Posterior vena cava (tissue), 2 donors: ENCODE results near the gene ITGA11. TPM values are rescaled to one million over a fixed set of nuclear protein-coding genes. Genes with fewer than 3 reads are reported as not detected.
A peak's percentile ranks its signal among the peaks of the same experiment; 100 is the strongest.

Experiments
- DNase-seq: peaks from one replicate; pipeline ENCODE4 v3.0.0-alpha.2; 2020; ENCODE audit warnings: low spot score
- intact Hi-C, 2 donors: fragments of 100-400 bp; cut with DNase I; formaldehyde crosslinking; loops; one replicate each; pipeline versions ENCODE4 v1.14.1 to v1.14.2; 2022 to 2023
- total RNA-seq, 2 donors: library from RNA; stranded (reverse); fragmentation: NEBNext Ultra II Directional; extraction: Animal tissue kit (Norgen Biotek cat#: 25700); gene quantifications; one replicate each; pipeline ENCODE4 v1.2.1, GENCODE V29; 2021
- donor health status: DM: yes; HTN: yes; CAD: no.
- donor health status: DM: yes; HTN: yes; CAD: no.

The ITGA11 gene
- total RNA-seq, 2 donors from 2014 or later, result 23.1 to 62.5 TPM

GRCh38 chr15:68295014-68295805, 136.8 kb downstream of the ITGA11 start:
- intact Hi-C loops, result no loop called here
- DNase-seq, result no peak

DNA sequence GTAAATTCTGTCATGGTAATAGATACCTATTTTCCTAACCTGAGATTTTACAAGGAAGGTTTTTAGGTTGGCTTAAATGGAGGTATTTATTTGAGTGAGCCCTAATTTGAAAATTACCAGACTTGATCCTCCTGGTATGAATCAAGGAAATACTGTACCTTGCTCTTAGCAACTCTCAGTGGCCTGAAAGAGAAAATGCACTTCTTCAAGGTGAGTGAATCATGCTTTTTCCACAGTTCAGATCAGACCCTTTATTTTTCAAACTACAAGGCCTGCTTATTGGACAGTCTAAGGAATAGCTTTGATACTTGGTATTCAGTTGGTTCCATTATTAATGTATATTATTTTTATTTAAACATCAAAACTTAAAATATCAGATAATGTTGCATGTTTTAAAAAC, 139.0 kb downstream of the ITGA11 start:
- no peak for DNase-seq
- intact Hi-C loops, result no loop called here

- intact Hi-C loops, result no loop called here
- DNase-seq, result no peak
These were observed 139.7 kb downstream of the ITGA11 start for GRCh38 chr15:68292157-68292781.

DNA sequence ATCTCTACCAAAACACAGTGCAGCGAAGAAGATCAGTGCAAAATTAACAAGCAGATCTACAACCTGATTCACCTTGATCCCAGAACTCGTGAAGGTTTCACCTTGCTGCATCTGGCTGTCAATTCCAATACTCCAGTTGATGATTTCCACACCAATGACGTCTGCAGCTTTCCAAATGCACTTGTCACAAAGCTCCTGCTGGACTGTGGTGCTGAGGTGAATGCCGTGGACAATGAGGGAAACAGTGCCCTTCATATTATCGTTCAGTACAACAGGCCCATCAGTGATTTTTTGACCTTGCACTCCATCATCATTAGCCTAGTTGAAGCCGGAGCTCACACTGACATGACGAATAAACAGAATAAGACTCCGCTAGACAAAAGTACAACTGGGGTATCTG, 141.2 kb downstream of the ITGA11 start:
- no peak for DNase-seq
- intact Hi-C loops, result no loop called here

- intact Hi-C loops, result loop anchor here in 1 of 2 donors (5.0 kb wide), 1 partner anchor 37 kb away; no protein-coding TSS in a partner anchor
- DNase-seq, result no peak
These were observed 142.2 kb downstream of the ITGA11 start for GRCh38 chr15:68289621-68290352.

DNA sequence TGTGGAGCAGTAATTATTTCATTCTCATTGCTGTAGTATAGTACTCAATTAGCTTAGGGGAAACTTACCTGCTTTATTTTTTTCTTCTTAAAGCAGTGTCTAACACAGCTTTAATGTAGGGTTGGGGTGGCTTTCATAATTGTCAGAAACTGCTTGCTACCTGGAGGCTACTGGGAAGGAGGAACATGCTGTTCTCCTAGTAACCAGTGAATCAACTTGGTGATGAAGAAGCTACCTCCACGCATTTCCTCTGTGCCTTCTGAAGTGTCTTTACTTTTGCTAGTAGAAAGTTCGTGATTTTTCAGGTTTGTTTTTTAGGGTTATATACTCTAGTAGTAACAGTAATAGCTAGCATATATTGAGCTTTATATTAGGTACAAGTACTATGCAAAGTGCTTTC, 142.9 kb downstream of the ITGA11 start:
- intact Hi-C loops, result loop anchor here in 1 of 2 donors (5.0 kb wide), 1 partner anchor 37 kb away; no protein-coding TSS in a partner anchor
- no peak for DNase-seq

DNA sequence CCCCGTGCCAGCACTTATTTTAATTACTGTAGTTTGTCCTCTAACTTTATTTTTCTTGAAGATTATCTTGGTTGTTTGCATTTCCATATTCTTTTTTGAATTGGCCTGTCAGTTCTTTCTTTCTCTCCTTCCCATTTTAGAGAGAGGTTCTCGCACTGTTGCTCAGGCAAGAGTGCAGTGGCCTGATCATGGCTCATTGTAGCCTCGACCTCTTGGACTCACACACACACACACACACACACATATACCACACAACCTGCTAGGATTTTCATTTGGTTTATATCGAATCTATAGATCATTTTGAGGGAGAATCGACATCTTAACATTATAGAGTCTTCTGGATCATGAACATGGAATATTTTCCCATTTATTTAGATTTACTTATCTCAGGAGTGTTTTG, 145.7 kb downstream of the ITGA11 start:
- intact Hi-C loops, result loop anchor here in 1 of 2 donors (5.0 kb wide), 1 partner anchor 34 kb away; no protein-coding TSS in a partner anchor
- no peak for DNase-seq

DNA sequence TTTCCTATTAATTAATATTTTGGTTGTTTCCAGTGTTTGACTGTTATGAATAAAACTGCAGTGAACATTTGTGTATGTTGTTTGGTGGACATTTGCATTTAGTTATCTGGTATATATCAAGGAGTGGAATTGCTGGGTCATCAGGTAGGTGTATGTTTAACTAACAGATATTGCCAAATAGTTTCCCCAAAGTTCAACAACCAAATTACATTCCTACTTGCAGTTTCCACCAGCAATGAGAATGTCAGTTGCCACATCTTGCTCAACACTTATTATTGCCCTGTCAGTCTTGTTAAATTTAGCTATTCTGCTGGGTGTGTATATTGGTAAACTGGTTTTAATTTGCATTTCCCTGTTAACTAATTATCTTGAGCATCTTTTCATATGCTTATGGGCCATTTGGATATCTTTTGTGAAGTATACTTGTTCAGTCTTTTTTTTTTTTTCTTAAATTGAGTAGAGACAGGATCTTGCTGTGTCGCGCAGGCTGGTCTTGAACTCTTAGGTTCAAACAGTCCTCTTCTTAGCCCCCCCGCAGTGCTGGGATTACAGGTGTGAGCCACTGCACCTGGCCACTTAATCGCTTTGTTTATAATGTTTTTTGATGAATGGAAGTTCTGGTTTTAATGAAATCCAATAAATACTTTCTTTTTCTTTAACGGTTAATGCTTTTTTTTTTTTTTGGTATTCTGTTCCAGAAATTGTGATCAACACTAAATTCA, 146.5 kb downstream of the ITGA11 start:
- no peak for DNase-seq
- intact Hi-C loops, result loop anchor here in 1 of 2 donors (5.0 kb wide), 1 partner anchor 33 kb away; no protein-coding TSS in a partner anchor

DNA sequence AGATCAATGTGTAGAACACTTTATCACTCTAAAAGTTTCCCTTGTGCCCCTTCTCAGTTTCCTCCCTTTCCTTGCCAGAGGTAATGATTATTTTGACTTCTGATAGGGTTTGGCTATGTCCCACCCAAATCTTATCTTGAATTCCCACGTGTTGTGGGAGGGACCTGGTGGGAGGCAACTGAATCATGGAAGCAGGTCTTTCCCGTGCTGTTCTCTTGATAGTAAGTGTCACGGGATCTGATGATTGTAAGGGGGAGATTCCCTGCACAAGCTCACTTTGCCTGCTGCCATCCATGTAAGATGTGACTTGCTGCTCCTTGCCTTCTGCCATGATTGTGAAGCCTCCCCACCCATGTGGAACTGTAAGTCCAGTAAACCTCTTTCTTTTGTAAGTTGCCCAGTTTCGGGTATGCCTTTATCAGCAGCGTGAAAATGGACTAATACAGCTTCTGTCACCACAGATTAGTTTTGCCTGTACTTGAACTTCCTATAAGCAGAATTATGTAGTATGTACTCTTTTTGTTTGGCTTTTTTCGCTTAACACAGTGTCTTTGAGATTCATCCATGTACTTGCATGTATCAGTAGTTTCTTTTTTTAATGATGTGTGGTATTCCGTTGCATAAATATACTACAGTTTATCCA, 147.2 kb downstream of the ITGA11 start:
- intact Hi-C loops, result loop anchor here in 1 of 2 donors (5.0 kb wide), 1 partner anchor 32 kb away; no protein-coding TSS in a partner anchor
- DNase-seq, result no peak

DNA sequence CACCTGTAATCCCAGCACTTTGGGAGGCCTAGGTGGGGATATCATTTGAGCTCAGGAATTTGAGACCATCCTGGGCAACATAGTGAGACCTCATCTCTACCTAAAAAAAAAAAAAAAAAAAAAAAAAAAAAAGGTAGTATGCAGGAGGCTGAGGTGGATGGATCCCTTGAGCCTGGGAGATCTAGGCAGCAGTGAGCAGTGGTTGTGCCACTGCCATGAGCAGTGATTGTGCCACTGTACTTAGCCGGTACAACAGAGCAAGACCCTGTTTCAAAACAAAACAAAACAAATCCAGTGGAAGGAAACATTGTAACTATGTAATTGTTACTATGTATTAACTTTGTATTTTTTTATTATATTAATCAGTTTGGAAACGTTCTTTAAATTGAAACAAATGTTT, 148.6 kb downstream of the ITGA11 start:
- intact Hi-C loops, result no loop called here
- DNase-seq, result no peak

GRCh38 chr15:68281008-68281407, 151.0 kb downstream of the ITGA11 start:
- DNase-seq, result no peak
- intact Hi-C loops, result no loop called here

DNA sequence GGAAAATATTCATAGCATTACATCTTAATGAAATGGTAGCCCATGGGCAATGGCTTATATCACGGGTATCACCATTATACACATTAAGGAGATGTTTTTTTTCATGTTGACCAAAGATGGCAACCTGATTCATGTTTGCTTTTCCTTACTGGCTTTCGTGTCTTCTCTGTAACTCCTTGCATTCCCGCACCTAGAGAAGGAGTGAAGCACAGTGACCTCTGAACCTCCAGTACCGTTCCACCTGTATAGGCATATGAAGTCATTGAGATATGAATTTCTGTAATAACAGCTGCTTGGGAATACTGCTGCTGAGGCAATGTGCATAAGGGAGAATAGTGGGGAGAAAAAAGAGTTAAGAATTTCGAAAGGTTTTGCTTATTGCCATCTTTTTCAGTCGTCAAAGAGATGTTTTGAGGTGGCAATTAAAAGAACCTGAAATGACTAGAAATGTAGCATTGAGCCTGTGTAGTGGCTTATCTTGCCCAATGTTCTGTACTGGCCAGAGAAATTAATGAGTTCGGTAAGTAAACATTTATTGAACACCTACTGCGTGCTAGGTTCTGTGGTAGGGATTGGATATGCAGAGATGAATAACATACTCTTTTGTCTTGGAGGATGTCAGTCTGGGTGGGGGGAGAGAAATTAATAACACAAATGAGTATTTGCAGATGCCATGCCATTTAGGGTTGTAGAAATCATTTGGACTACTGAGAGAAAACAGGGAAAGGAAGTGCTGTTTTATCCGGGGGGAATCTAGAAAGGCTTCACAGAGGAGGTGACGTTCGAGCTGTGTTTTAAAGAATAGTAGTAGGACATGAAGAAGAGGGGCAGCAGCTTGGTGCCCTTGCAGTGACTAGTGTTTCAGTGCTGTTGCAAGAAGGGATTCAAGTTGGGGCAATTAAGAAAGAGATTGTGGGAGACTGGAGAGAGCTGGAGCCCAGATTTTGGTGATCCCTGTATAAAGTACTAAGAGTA, 151.9 kb downstream of the ITGA11 start:
- no peak for DNase-seq
- intact Hi-C loops, result no loop called here

DNA sequence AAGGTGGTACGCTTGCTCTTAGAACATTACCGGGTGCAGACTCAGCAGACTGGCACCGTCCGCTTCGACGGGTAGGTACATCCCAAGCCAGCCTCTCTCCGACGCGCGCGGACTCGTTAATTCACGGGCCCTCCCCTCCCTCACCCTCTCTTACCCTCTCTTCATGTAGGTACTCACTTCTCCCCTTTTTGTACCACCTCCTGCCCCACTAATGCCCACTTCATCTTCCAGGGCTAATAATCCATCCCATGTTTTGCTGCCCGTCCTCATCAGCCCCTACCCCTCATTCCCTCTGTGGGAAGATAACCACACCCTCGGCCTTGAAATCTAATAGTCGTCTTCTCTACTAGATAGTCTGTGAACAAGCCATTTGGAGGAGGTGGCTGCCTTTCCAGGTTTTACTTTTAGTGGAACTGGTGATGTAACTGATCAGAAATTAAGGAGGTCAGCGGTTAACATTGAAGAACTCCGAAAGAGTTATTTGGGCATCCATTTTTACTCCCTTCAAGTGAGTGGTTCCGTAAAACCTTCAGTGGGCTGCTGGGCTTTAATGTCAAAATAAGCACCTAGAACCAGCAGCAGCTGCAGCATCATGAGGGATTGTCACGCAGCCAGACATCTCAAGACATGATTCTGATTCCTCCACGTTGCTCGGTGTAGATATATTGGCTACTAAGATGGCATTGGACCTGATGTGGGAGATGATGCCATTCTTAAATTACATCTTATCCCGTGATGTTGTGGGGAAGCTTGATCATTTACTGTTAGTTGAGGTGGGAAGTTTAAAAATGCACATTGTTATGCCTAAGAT, 153.2 kb downstream of the ITGA11 start:
- peak; percentile 85 for DNase-seq
- intact Hi-C loops, result no loop called here

- intact Hi-C loops, result no loop called here
These were observed 153.7 kb downstream of the ITGA11 start for GRCh38 chr15:68278345-68278594.

GRCh38 chr15:68277603-68278344, 154.2 kb downstream of the ITGA11 start, which contains the start of gene FEM1B:
TSS of gene FEM1B (plus strand) at chr15:68277745. CDS start at chr15:68278418, 673 bp downstream.
- DNase-seq, result peak; percentile 97
- intact Hi-C loops, result no loop called here

More at GRCh38 chr15:68278345-68278594, 153.7 kb downstream of the ITGA11 start:
- DNase-seq, result peak; percentile 91

DNA sequence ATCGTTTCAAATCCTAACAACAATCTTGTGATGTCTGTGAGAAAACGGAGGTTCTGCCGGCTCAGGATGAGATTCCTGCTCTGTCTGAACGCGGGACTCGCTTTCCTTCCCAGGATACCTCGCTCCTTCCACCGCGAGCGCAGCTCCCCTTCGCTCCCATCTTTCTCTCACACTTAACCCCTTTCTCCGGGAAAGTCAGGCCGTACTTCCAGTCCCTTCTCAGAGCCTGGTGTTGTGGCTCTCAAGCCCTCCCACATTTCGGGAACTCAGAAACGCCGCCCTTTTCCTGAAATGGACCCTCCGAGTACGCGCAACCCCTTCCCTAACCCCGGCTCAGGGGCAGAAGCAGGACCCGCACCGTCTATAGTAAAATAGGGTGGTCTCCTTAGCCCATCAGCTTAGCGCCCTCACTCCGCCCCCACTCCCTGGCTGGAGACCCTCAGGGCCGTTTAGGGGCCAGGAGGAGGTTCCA, 154.8 kb downstream of the ITGA11 start:
- DNase-seq, result no peak
- intact Hi-C loops, result no loop called here
